Fibroblast of peridontal ligament (primary cell): ENCODE measurements around the gene SIPA1L2.

Experiments
- DNase-seq: peaks from one replicate; pipeline ENCODE4 v3.0.0-alpha.2; 2010; ENCODE audit errors: extremely low read depth

Gene SIPA1L2, protein sequence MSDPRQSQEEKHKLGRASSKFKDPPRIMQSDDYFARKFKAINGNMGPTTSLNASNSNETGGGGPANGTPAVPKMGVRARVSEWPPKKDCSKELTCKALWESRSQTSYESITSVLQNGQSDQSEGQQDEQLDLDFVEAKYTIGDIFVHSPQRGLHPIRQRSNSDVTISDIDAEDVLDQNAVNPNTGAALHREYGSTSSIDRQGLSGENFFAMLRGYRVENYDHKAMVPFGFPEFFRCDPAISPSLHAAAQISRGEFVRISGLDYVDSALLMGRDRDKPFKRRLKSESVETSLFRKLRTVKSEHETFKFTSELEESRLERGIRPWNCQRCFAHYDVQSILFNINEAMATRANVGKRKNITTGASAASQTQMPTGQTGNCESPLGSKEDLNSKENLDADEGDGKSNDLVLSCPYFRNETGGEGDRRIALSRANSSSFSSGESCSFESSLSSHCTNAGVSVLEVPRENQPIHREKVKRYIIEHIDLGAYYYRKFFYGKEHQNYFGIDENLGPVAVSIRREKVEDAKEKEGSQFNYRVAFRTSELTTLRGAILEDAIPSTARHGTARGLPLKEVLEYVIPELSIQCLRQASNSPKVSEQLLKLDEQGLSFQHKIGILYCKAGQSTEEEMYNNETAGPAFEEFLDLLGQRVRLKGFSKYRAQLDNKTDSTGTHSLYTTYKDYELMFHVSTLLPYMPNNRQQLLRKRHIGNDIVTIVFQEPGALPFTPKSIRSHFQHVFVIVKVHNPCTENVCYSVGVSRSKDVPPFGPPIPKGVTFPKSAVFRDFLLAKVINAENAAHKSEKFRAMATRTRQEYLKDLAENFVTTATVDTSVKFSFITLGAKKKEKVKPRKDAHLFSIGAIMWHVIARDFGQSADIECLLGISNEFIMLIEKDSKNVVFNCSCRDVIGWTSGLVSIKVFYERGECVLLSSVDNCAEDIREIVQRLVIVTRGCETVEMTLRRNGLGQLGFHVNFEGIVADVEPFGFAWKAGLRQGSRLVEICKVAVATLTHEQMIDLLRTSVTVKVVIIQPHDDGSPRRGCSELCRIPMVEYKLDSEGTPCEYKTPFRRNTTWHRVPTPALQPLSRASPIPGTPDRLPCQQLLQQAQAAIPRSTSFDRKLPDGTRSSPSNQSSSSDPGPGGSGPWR (N-terminal part only)

GRCh38 chr1:232630047-232630893 lies at the start of gene SIPA1L2:
Gene SIPA1L2 (minus strand): TSS chr1:232630133. CDS start chr1:232515339, 114,794 bp downstream.
- DNase-seq, result peak; percentile 82

GRCh38 chr1:232678185-232678886 lies 48.4 kb upstream of the SIPA1L2 start:
- DNase-seq, result no peak

DNA sequence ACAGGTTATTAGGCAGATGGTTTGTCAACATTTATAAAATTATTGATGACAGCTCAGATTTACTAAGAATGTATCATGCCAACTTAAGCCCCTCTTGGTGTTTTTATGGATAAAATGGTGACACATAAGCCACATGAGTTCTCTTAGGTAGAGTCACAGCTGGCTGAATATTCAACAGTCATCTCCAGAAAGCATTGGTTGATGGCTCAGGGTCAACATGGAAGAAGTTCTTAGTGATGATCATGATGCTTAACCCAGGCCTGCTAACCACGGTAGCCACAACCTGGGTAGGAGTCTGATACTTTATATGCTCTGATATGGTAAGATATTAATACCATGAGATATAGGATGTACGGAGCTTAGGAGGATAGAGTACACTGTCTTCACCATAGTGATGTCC lies 46.4 kb upstream of the SIPA1L2 start:
- no peak for DNase-seq

- DNase-seq, result no peak
Measured at GRCh38 chr1:232675898-232676297, 46.0 kb upstream of the SIPA1L2 start.

DNA sequence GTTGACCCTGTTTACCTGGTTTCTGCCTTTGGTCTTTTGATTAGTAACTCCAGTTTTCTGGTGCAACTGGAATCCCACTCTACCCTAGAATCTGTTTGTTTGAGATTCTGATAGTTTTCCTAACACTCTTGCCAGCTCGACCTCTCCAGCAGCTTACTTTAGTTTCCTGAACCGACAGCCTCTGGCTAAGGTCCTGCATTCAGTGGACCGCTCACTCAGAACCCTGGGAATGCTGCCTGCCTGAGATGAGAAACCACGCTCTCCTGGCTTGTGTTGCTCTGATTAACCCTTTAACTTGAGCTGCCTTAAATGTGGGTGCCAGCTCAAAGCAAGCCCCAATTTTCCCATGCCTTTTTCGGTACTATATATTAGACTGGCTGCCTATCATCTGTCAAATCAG lies 45.3 kb upstream of the SIPA1L2 start:
- peak; percentile 58 for DNase-seq

- no peak for DNase-seq
Measured at GRCh38 chr1:232673256-232673655, 43.3 kb upstream of the SIPA1L2 start.

- DNase-seq, result peak; percentile 53
Measured at GRCh38 chr1:232669981-232670747, 40.2 kb upstream of the SIPA1L2 start.

GRCh38 chr1:232667778-232668165 lies 37.8 kb upstream of the SIPA1L2 start:
- DNase-seq, result peak; percentile 57

DNA sequence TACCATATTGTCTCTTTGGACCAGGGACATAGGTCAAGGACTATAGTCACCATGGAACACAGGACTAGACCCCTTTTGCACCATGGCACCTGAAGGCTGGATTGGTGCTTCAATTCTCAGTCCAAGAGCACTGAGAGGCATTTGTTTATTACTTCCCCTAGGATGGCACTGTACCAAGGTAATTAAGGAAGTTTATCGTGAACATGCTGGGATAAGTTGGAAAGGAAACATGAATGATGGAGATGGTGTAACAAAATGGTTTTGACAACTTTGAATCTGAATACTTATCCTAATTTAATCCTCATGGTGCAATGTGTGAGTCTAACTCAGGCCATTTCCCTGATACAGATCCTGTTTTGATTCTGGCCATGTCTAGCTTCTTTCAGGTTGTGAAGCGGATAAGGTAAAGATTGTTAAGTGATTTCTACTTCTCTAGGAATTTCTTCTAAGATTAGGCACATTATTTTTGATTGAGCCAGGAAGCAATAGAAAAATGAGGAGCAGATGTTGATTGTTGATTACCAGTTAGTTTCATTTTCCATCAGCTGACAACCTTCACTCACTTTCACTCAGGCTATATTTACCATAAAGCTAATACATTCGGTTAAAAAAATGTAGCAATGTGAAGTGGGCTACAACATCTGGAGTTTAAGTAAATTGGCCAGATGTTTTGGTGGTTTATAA lies 37.3 kb upstream of the SIPA1L2 start:
- DNase-seq, result no peak

DNA sequence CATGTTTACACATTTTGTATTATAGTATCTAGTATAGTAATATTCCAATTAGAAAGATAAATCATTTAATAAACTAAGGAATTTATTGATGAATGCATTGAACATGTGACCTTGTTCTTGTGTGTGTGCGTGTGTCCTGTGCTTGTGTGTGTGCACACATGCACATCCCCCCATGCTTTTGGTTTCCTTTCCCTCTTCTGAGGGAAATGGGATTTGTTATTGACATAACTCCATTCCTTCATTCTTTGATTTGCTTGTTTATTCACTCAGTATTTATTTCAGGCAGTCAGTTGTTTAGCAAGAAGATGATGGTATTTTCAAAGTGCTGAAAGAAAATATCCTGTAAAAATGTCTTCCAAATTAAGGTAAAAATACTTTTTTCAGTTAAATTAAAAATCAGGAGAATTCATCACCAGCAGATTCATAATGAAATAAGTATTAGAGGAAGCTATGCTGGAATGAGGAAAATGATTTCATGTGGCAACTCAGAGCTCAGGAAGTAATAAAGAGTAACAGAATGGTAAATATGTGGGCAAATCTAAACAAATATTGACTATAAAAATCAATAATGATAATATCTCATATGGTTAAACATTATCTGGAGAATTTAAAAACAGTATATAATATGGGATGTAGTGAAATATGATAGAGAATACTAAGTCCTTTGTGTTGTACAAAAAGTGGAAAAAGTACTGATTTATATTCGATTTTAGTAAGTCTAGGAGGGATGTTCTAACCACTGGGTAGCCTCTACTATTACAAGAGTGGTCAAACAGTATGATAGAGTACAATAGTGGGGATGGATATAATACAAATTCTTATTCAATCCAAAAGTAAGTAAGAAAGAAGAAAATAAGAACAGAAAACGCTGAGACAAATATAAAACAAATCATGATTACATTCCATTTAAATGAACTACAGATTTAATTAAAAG lies 35.2 kb upstream of the SIPA1L2 start:
- DNase-seq, result no peak

DNA sequence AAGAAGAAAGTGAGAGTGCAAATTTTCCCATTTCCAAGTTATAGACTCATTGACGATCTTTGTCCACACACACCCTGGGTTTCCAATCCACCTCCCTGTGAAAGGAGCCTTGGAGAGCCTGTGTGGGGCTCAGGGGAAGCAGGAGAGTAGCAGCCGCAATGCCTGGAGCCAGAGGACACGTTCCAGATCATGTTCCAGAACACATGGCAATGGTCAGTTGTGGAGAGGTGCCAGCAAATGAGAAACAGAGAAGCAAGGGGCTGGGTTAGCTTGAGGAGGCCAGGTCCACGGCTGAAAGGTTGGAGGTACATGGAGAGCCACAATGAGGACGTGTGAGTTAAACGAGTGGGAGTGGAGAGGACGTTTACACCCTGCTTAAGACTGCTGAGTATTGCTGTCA lies 33.0 kb upstream of the SIPA1L2 start:
- DNase-seq, result no peak

DNA sequence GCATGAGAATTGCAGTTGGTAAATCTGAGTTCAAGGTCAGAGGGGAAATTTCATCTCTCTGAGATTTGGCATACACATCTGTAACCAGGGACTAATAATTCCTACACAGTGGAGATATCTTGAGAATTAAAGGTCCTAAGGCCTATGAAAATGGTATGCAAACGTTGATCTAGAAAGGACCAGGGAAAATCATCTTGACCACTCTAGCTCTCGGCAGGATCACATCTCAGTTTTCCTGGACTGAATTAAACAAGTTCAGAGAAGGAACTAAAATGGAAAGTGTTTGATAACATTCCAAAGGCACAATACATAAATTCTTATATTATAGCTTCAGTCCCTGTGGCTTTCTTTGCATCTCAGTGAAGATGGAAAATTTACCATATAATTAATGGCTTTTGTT lies 28.5 kb upstream of the SIPA1L2 start:
- DNase-seq, result no peak

DNA sequence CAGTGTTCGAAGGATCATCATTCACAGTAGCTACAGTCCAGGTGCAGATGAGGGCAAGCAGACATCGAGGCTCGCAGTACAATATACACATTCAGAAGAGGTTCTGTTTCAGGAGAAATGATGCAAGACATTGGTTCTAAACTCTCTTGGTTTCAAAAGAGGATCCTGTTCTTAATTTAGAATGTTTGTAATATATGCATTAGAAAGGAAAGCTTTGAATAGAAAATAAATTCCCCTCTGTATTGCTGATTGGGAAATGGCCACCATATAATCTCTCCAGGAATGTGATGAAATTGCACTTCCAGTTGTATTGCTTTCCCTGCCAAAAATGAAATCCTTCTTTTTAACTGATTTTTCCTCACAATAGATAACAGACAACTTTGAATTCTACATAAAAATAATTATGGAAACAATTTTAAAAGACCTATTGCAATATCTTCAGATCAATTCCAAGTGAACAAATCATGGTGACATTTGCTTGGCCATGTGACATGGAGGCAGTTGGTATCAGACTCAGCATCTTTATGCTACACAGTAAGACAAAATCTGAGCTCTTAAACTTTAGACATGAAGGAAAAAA lies 27.6 kb upstream of the SIPA1L2 start:
- peak; percentile 38 for DNase-seq

- no peak for DNase-seq
Measured at GRCh38 chr1:232655746-232656085, 25.8 kb upstream of the SIPA1L2 start.

- no peak for DNase-seq
Measured at GRCh38 chr1:232655028-232655745, 25.3 kb upstream of the SIPA1L2 start.

DNA sequence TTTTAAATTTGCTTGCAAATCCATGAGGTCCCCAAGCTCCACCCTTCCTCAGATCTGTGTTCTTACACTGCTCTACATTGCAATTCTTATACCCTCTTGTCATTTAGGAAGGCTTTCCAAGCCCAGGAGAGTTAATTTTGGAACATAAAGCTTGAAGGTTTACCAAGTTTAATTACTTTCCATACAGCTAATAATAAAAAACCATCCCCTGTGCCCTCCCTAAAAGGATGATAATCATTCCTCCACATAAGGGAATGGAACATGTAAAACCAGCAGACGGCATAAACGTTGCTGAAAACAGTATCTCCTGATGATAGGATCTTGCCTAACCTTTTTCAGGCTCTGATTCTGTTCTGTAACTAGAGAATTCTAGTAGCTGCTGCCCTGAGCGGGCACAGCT lies 23.9 kb upstream of the SIPA1L2 start:
- no peak for DNase-seq

- no peak for DNase-seq
Measured at GRCh38 chr1:232650845-232651244, 20.9 kb upstream of the SIPA1L2 start.
